ENCODE measurements around the gene ATG4A.

Gene ATG4A

DNA sequence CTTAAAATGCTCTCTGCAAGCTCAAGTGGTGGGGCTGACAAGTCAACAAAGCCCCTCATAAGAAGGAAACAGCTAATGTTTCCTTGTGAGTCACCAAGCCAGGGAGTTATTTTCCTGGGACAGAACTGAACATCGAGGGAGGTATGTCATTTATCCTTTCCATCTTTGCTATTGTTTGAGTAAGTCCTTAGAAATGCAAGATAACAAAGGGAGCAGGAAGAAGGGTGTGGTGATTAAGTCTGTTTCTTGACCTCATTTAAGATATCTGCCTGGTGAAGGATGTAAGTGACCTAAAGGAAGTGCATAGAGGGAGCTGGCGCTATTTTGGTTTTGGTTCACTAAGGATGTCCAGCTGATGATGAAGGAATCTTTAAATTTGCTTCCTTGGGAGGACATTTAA lies 39.9 kb downstream of the ATG4A start:
- peaks cover 0 to 34% of the 10 kb centered on the region in 2 experiments for H3K27me3 ChIP-seq (ENCODE audit: control insufficient read depth in 1 of 2, insufficient read depth in 1 of 2, low read length in 2 of 2)
- no peak overlapping the region for H3K27ac ChIP-seq (ENCODE audit: low read length, poor library complexity, severe bottlenecking)
- no peak for DNase-seq
- no peak overlapping the region for H3K9ac ChIP-seq (ENCODE audit: low read length)
- 52% methylated on average over 2 of the region's 2 CpGs for WGBS
- H3K4me3 ChIP-seq (ENCODE audit: insufficient read depth in 1 of 2, low read depth in 1 of 2, low read length in 2 of 2), result no peak overlapping the region
- no peak overlapping the region for H2BK5ac ChIP-seq (ENCODE audit: low read depth, low read length, poor library complexity, severe bottlenecking)
- no peak overlapping the region for H4K8ac ChIP-seq (ENCODE audit: low read length)
- no peaks in the 10 kb centered on the region for H3K9me3 ChIP-seq (ENCODE audit: control insufficient read depth, low read length)
- H3K18ac ChIP-seq (ENCODE audit: low read depth in 1 of 2, low read length in 2 of 2), result no peak overlapping the region
- H2BK12ac ChIP-seq (ENCODE audit: low read length in 2 of 2), result no peak overlapping the region
- H3K79me1 ChIP-seq (replicated peaks; ENCODE audit: low read length, poor library complexity, severe bottlenecking), result no peaks in the 10 kb centered on the region
- H2BK15ac ChIP-seq (ENCODE audit: low read depth, poor library complexity, severe bottlenecking), result no peak overlapping the region
- H2AFZ ChIP-seq (ENCODE audit: low read depth, low read length), result no peak overlapping the region
- no peak overlapping the region for H4K91ac ChIP-seq (ENCODE audit: low read length)
- H2AK5ac ChIP-seq (ENCODE audit: low read length, severe bottlenecking), result no peak overlapping the region
- H3K4ac ChIP-seq (ENCODE audit: low read depth in 1 of 2, low read length in 2 of 2), result no peak overlapping the region
- H3K36me3 ChIP-seq (ENCODE audit: control insufficient read depth in 1 of 2, insufficient read depth in 2 of 2, low read depth in 1 of 2, low read length in 2 of 2), result peaks cover 0 to 23% of the 10 kb centered on the region in 2 experiments
- no peaks in the 10 kb centered on the region for H3K4me1 ChIP-seq (ENCODE audit: control insufficient read depth, insufficient read depth, low read depth, low read length)
- H3K14ac ChIP-seq (ENCODE audit: low read length in 2 of 2), result no peak overlapping the region
- no peak overlapping the region for H3K23ac ChIP-seq (ENCODE audit: low read length in 2 of 2)
- H3K4me2 ChIP-seq (ENCODE audit: low read length, poor library complexity, severe bottlenecking), result no peak overlapping the region
- no peak overlapping the region for H2BK120ac ChIP-seq (ENCODE audit: low read depth, low read length)

DNA sequence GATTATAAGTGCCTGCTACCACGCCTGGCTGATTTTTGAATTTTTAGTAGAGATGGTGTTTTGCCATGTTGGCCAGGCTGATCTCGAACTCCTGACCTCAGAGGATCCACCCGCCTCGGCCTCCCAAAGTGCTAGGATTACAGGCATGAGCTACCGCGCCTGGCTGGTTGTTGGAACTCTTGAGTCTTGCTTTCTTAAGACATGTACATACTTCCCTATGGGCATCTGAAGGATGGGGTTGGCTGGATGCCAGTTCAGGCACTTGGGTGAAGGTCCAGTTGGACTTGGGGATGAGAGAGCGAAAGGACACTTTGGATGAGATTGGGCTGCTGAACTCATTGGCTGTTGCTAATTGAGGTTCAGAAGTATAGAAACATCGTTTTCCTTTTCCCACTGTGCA lies 40.5 kb downstream of the ATG4A start:
- Histone ChIP-seq H3K9ac (ENCODE audit: low read length) (no peak overlapping the region), H2AK5ac (ENCODE audit: low read length, severe bottlenecking) (no peak overlapping the region), H2BK15ac (ENCODE audit: low read depth, poor library complexity, severe bottlenecking) (no peak overlapping the region), H2AFZ (ENCODE audit: low read depth, low read length) (no peak overlapping the region), H3K4me3 (ENCODE audit: insufficient read depth in 1 of 2, low read depth in 1 of 2, low read length in 2 of 2) (no peak overlapping the region), H2BK120ac (ENCODE audit: low read depth, low read length) (no peak overlapping the region), H3K14ac (ENCODE audit: low read length in 2 of 2) (no peak overlapping the region), H3K79me1 (replicated peaks; ENCODE audit: low read length, poor library complexity, severe bottlenecking) (no peaks in the 10 kb centered on the region), H3K27me3 (ENCODE audit: control insufficient read depth in 1 of 2, insufficient read depth in 1 of 2, low read length in 2 of 2) (peaks cover 0 to 39% of the 10 kb centered on the region in 2 experiments), H3K4ac (ENCODE audit: low read depth in 1 of 2, low read length in 2 of 2) (no peak overlapping the region), H3K4me1 (ENCODE audit: control insufficient read depth, insufficient read depth, low read depth, low read length) (no peaks in the 10 kb centered on the region), H3K4me2 (ENCODE audit: low read length, poor library complexity, severe bottlenecking) (no peak overlapping the region), H3K23ac (ENCODE audit: low read length in 2 of 2) (no peak overlapping the region), H4K91ac (ENCODE audit: low read length) (no peak overlapping the region), H2BK12ac (ENCODE audit: low read length in 2 of 2) (no peak overlapping the region), H3K18ac (ENCODE audit: low read depth in 1 of 2, low read length in 2 of 2) (no peak overlapping the region), H3K9me3 (ENCODE audit: control insufficient read depth, low read length) (no peaks in the 10 kb centered on the region), H3K36me3 (ENCODE audit: control insufficient read depth in 1 of 2, insufficient read depth in 2 of 2, low read depth in 1 of 2, low read length in 2 of 2) (peaks cover 0 to 23% of the 10 kb centered on the region in 2 experiments), H4K8ac (ENCODE audit: low read length) (no peak overlapping the region), H3K27ac (ENCODE audit: low read length, poor library complexity, severe bottlenecking) (no peak overlapping the region), H2BK5ac (ENCODE audit: low read depth, low read length, poor library complexity, severe bottlenecking) (no peak overlapping the region)
- no peak for DNase-seq
- 92% methylated on average over 5 of the region's 8 CpGs for WGBS

DNA sequence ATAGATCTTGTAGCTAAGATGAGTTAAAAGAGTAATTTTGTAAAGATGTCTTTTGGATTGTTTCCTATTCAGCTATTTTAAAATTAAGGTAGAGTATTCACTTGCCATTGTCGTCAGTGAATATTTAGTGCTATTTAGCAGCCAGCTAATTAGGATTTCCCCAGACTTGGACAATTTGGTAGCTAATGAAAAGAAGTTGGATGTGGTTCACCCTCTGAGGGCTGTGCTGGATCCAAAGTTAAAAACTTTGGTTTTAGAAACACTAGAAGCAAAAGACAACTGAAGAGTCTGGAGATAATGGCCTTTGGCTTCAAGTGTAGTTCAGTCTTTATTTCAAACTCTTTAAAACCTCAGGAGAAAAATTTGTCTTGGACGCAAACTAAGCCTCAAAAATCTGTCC lies 41.3 kb downstream of the ATG4A start:
- H3K4me1 ChIP-seq (ENCODE audit: control insufficient read depth, insufficient read depth, low read depth, low read length), result no peaks in the 10 kb centered on the region
- H3K9ac ChIP-seq (ENCODE audit: low read length), result no peak overlapping the region
- 100% methylated on average over 2 of the region's 2 CpGs for WGBS

DNA sequence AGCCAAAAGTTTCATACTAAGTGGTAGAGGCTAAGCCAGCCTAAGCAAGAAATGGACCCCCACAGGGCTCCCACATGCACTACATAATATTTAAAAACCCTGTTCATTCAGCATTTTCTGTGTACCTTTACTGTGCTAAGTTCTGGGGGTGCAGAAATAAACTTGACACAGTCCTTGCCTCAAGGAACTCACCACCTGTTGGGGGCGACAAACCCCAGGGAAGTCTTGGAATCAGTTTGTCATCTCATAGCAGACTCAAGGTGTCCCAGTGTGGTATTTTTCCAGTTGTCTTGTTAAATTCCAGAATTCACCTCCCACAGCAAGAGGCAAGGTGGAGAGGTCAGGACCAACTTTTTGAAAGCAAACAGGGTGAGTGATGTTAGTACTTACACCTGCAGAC lies 43.1 kb downstream of the ATG4A start:
- no peak overlapping the region for H3K18ac ChIP-seq (ENCODE audit: low read depth in 1 of 2, low read length in 2 of 2)
- H3K4me1 ChIP-seq (ENCODE audit: control insufficient read depth, insufficient read depth, low read depth, low read length), result no peaks in the 10 kb centered on the region
- WGBS, result 50% methylated on average over 1 of the region's 1 CpG

More for the DNA sequence above, 41.3 kb downstream of the ATG4A start:
- no peak overlapping the region for H4K91ac ChIP-seq (ENCODE audit: low read length)
- no peak overlapping the region for H3K14ac ChIP-seq (ENCODE audit: low read length in 2 of 2)
- H3K79me1 ChIP-seq (replicated peaks; ENCODE audit: low read length, poor library complexity, severe bottlenecking), result no peaks in the 10 kb centered on the region
- no peak overlapping the region for H3K23ac ChIP-seq (ENCODE audit: low read length in 2 of 2)
- no peak overlapping the region for H2BK5ac ChIP-seq (ENCODE audit: low read depth, low read length, poor library complexity, severe bottlenecking)
- H3K27me3 ChIP-seq (ENCODE audit: control insufficient read depth in 1 of 2, insufficient read depth in 1 of 2, low read length in 2 of 2), result peaks cover 0 to 35% of the 10 kb centered on the region in 2 experiments
- H2BK12ac ChIP-seq (ENCODE audit: low read length in 2 of 2), result no peak overlapping the region
- no peak for DNase-seq
- no peak overlapping the region for H2AFZ ChIP-seq (ENCODE audit: low read depth, low read length)
- no peak overlapping the region for H3K4ac ChIP-seq (ENCODE audit: low read depth in 1 of 2, low read length in 2 of 2)
- no peaks in the 10 kb centered on the region for H3K9me3 ChIP-seq (ENCODE audit: control insufficient read depth, low read length)
- no peak overlapping the region for H2BK15ac ChIP-seq (ENCODE audit: low read depth, poor library complexity, severe bottlenecking)
- H2BK120ac ChIP-seq (ENCODE audit: low read depth, low read length), result no peak overlapping the region
- H3K4me3 ChIP-seq (ENCODE audit: insufficient read depth in 1 of 2, low read depth in 1 of 2, low read length in 2 of 2), result no peak overlapping the region
- H3K36me3 ChIP-seq (ENCODE audit: control insufficient read depth in 1 of 2, insufficient read depth in 2 of 2, low read depth in 1 of 2, low read length in 2 of 2), result peaks cover 3 to 18% of the 10 kb centered on the region in 2 experiments
- H3K27ac ChIP-seq (ENCODE audit: low read length, poor library complexity, severe bottlenecking), result no peak overlapping the region
- no peak overlapping the region for H4K8ac ChIP-seq (ENCODE audit: low read length)
- no peak overlapping the region for H3K18ac ChIP-seq (ENCODE audit: low read depth in 1 of 2, low read length in 2 of 2)
- no peak overlapping the region for H2AK5ac ChIP-seq (ENCODE audit: low read length, severe bottlenecking)
- H3K4me2 ChIP-seq (ENCODE audit: low read length, poor library complexity, severe bottlenecking), result no peak overlapping the region

More for the DNA sequence above, 43.1 kb downstream of the ATG4A start:
- no peak for DNase-seq
- no peak overlapping the region for H3K23ac ChIP-seq (ENCODE audit: low read length in 2 of 2)
- H3K27ac ChIP-seq (ENCODE audit: low read length, poor library complexity, severe bottlenecking), result no peak overlapping the region
- H3K4me3 ChIP-seq (ENCODE audit: insufficient read depth in 1 of 2, low read depth in 1 of 2, low read length in 2 of 2), result no peak overlapping the region
- H2BK15ac ChIP-seq (ENCODE audit: low read depth, poor library complexity, severe bottlenecking), result no peak overlapping the region
- no peak overlapping the region for H2BK12ac ChIP-seq (ENCODE audit: low read length in 2 of 2)
- H2BK5ac ChIP-seq (ENCODE audit: low read depth, low read length, poor library complexity, severe bottlenecking), result no peak overlapping the region
- peaks cover 7 to 25% of the 10 kb centered on the region in 2 experiments for H3K36me3 ChIP-seq (ENCODE audit: control insufficient read depth in 1 of 2, insufficient read depth in 2 of 2, low read depth in 1 of 2, low read length in 2 of 2)
- no peak overlapping the region for H4K91ac ChIP-seq (ENCODE audit: low read length)
- H2AFZ ChIP-seq (ENCODE audit: low read depth, low read length), result no peak overlapping the region
- no peak overlapping the region for H2BK120ac ChIP-seq (ENCODE audit: low read depth, low read length)
- H3K9ac ChIP-seq (ENCODE audit: low read length), result no peak overlapping the region
- H3K79me1 ChIP-seq (replicated peaks; ENCODE audit: low read length, poor library complexity, severe bottlenecking), result no peaks in the 10 kb centered on the region
- no peak overlapping the region for H2AK5ac ChIP-seq (ENCODE audit: low read length, severe bottlenecking)
- no peak overlapping the region for H3K14ac ChIP-seq (ENCODE audit: low read length in 2 of 2)
- H3K9me3 ChIP-seq (ENCODE audit: control insufficient read depth, low read length), result no peaks in the 10 kb centered on the region
- H3K27me3 ChIP-seq (ENCODE audit: control insufficient read depth in 1 of 2, insufficient read depth in 1 of 2, low read length in 2 of 2), result peaks cover 0 to 36% of the 10 kb centered on the region in 2 experiments
- no peak overlapping the region for H3K4me2 ChIP-seq (ENCODE audit: low read length, poor library complexity, severe bottlenecking)
- H3K4ac ChIP-seq (ENCODE audit: low read depth in 1 of 2, low read length in 2 of 2), result no peak overlapping the region
- H4K8ac ChIP-seq (ENCODE audit: low read length), result no peak overlapping the region
